ENCODE data around the gene CSRNP3.
"Not testable (repeated sequence)": the region's sequence is repeated elsewhere in the genome, so short reads cannot be mapped to it uniquely, and the experiment has no call there.

The CSRNP3 gene

GRCh38 chr2:165584126-165584654, 114.7 kb downstream of the CSRNP3 start:
- DNase-seq (ENCODE audit: extremely low read depth in 1 of 2, low read depth in 1 of 2), result no peak

- DNase-seq (ENCODE audit: extremely low read depth in 1 of 2, low read depth in 1 of 2), result no peak
Observed at GRCh38 chr2:165586019-165586418, 116.5 kb downstream of the CSRNP3 start.

DNA sequence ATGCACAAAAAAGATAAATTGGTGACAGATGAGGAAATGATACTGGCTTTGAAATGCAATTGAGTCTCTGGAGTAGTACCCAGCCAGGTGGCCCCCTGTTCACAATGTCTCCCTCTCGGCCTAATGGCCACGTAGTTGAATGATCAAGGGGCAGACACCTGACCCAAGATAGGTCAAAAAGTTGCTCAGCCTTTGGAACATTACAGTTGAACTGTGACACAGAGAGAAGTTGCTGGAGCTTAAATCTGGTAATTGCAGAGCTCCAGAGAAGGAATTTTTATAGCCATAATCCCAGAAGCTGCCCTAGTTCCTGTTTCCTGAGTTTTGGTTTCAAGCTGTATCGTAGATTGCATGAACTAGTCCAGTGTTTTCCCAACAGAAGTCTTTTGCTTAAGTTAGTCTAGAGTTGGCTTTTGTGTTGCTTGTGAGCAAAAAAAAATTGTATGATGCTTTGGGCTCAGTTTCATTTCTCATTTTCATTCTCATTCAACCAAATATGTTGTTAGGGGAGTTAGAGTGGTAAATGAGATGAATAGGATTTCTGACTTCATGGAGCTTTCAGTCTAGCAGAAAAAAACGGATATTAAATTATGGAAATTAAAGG, 117.9 kb downstream of the CSRNP3 start:
- DNase-seq (ENCODE audit: extremely low read depth in 1 of 2, low read depth in 1 of 2), result no peak

DNA sequence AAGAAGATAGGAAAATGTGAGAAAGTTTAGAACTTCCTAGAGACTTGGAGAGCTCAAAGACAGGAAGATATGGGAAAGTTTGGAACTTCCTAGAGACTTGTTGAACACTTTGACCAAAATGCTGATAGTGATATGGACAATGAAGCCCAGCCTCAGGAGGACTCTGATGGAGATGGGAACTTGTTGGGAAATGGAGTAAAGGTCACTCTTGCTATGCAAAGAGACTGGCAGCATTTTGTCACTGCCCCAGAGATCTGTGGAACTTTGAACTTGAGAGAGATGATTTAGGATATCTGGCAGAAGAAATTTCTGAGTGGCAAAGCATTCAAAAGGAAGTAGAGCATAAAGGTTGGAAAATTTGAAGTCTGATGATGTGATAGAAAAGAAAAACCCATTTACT, 121.5 kb downstream of the CSRNP3 start:
- DNase-seq (ENCODE audit: extremely low read depth in 1 of 2, low read depth in 1 of 2), result not testable (repeated sequence)

DNA sequence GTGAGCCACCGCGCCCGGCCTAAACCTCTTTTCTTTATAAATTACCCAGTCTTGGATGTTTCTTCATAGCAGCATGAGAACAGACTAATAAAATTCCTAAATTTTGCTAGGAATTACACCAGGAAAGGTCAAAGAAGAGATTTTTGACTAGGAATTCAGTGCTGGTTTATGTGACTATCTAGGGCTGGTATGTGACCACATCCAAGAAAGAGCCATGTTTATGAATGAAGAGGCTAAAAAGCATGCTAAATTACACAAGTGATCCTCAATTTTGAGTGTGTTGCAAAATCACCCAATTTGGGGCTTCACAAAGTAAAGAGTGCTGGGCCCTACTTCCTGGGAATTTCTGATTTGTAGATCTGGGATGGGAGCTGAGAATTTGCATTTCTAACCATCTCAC, 123.6 kb downstream of the CSRNP3 start:
- DNase-seq (ENCODE audit: extremely low read depth in 1 of 2, low read depth in 1 of 2), result no peak

GRCh38 chr2:165594231-165594934, 124.9 kb downstream of the CSRNP3 start:
- no peak for DNase-seq (ENCODE audit: extremely low read depth in 1 of 2, low read depth in 1 of 2)

DNA sequence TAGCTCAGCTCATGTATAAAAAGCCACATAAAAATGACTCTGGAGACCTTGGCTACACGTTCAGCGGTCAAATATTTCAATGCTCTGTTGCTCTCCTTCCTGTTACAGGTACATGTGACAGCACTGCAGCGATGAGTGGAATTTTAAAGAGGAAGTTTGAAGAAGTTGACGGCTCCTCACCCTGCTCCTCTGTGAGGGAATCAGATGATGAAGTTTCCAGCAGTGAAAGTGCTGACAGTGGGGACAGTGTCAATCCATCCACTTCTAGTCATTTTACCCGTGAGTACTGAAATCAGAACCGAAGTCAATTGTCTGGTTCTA, 125.4 kb downstream of the CSRNP3 start:
- no peak for DNase-seq (ENCODE audit: extremely low read depth in 1 of 2, low read depth in 1 of 2)

GRCh38 chr2:165596788-165597187, 127.3 kb downstream of the CSRNP3 start:
- DNase-seq (ENCODE audit: extremely low read depth in 1 of 2, low read depth in 1 of 2), result no peak

DNA sequence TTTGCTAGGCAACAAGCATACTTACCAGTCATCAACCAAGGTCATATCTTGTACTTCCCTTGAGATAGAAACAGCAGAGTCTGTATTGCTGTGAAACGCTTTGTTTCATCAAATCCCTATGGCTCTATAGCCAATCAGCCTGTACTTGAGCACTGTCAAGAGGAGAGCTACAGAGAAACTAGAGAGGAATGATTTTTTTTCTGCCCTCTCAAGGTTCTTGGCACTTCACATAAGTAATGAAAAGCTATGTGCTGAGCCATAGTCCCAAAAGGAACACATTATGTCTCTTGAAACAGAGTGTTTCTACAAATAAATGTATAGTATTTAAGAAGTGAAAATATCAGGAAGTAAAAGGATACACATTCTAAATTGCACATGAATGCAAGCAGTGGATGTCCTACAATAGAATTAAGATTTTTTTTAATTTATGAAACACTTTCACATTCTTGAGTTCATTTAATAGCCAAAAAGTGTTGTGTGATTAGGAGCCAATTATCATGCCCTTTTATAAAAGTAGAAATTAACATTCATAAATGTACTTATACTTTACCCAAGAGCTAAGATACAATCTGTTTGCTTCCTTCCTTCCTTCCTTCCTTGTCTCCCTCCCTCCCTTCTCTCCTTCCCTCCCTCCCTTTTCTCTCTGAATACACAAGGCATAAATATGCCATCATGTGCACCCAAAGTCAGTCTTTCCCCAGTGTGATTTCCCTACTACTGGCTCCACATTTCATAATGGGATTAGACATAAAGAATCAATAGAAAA, 131.8 kb downstream of the CSRNP3 start:
- no peak for DNase-seq (ENCODE audit: extremely low read depth in 1 of 2, low read depth in 1 of 2)

DNA sequence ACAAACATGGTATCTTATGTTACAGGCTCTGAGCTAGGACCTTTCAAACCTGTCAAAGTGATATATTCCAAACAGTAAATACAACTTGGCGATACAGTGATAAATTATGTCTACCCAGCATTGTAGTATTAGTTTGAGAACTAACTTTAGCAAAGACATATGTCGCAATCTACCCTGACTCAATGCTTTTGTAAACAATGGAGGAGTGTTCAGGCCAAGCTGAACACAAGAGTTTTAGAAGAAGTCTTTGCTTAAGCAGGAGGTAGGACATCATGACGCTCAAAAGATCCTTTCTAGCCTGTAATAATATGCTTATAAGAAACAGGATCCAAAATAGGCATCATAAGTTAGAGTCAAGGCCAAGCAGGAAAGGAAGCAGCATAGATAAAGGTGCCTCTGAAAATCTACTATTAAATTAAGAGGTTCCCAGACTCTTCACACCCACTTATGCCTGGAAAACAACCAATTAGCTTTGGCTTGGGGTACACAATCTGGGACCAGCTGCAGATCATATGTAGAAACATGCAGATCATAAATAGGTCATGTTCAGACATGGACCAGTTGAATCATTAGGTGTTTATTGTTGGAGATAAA, 132.5 kb downstream of the CSRNP3 start:
- DNase-seq (ENCODE audit: extremely low read depth in 1 of 2, low read depth in 1 of 2), result no peak

GRCh38 chr2:165609672-165610071, 140.2 kb downstream of the CSRNP3 start:
- DNase-seq (ENCODE audit: extremely low read depth in 1 of 2, low read depth in 1 of 2), result no peak

GRCh38 chr2:165610591-165611029, 141.1 kb downstream of the CSRNP3 start:
- no peak for DNase-seq (ENCODE audit: extremely low read depth in 1 of 2, low read depth in 1 of 2)

DNA sequence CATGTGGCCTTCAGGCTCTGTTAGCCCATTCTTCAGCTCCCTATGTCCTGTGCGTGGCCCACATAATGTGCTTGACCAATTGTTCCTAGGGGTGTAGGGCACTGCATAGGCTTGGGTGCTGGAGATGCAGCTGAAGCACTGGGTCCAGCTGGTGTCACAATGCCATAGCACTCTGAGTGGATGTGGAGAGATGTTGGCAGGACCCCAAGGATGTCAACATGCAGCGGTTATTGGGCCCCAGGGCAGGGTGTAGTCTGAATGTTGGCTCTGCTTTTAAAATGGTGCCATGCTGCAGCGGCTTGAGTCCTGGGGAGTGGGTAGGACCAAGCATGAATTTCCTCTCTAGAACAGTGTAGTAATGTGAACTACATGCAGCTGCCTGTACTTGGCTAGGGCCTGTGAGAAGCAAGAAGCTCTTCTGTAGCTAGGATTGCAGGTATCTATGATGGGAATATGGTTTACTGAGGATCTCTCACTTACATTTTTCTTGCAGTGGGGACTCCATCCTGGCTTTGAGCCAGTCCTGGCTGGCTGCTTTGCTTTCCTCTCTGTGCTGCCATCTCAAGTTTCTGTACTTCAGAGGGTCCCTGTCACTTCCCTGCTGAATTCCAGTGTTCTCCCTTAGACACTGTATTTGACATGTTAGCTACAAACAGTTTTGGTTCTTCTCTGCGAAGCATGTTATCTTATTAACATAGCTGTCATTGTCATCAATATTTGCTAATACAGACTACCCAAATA, 148.4 kb downstream of the CSRNP3 start:
- DNase-seq (ENCODE audit: extremely low read depth in 1 of 2, low read depth in 1 of 2), result no peak

DNA sequence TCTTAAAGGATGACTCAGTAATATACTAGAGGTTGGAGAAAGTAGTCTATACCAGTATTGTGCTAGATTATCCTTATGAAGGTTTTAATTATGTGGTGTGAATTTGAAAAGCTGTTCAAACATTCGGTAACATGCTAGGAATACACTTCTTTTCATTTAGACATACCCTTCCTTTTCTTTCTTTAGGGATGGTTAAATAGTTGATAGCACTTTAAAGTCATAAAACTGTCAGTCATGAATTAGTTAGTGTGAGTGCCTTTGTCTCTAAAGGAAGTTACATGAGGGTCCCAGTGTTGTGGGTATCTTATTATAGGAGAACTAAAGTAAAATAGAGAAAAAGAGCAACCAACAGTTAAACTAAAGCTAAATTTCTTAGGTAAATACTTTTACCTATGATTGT, 149.3 kb downstream of the CSRNP3 start:
- no peak for DNase-seq (ENCODE audit: extremely low read depth in 1 of 2, low read depth in 1 of 2)

DNA sequence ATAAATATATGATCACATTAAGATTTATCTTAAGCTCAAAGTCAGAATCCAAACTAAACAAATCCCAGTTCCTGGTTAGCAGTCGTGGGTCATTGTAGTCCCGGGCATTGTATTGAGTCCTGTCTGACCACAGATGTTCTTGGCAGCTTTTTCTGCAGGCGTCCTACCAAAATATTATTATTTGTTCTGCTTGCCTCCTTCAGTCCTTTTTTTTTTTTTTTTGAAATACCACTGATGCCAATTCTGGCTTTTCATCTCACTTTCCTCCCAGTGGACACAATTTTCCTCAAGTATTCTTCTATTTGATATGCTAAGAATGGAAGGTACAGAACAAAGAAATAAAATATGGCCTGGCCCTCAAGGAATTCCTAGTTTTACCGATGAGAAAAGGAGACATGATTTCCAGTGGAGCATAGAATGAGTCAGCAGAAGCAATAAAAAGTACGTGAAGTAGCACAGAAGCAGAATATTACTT, 151.6 kb downstream of the CSRNP3 start:
- no peak for DNase-seq (ENCODE audit: extremely low read depth in 1 of 2, low read depth in 1 of 2)

DNA sequence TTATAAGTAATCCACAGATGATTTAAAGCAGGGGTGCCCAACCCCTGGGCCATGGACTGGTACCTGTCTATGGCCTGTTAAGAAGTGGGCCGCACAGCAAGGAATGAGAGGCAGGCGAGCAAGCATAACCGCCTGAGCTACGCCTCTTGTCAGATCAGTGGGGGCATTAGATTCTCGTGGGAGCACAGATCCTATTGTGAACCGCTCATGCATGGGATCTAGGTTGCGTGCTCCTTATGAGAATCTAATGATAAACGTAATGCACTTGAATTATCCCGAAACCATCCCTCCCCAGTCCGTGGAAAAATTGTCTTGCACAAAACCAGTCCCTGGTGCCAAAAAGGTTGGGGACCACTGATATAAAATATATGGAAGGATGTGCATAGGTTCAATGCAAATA, 153.7 kb downstream of the CSRNP3 start:
- DNase-seq (ENCODE audit: extremely low read depth in 1 of 2, low read depth in 1 of 2), result no peak

DNA sequence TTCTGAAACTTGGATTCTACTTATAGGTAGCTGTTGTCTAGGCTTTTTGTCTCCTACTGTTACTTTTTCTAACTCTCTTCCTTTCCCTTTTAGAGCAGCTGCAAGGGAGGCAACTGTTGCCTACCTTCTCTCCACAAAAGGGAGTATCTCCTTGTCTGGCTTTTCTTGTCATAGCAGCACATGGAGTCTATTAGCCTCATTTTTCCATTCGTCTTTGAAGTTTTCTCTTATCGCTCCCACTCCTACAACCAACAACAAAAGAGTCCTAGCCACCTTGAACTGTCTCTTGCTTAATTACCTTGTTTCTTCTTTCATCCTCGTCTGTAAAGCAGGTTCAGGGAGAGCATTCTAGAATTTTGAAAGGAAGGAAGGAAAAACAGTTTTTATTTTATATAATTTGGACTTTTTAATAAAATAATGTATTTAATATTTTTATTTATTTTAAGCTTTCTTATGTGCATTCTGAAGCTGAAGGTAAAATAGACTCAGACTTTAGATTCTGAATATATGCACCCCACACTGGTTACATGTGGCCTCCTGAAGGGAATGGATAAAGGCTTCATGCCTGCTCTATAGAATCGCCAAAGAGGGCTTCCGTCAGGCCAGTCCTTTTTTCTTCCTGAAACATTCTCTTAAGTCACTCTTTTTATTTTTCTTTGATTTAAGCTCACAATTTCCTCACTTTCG, 154.4 kb downstream of the CSRNP3 start:
- no peak for DNase-seq (ENCODE audit: extremely low read depth in 1 of 2, low read depth in 1 of 2)

DNA sequence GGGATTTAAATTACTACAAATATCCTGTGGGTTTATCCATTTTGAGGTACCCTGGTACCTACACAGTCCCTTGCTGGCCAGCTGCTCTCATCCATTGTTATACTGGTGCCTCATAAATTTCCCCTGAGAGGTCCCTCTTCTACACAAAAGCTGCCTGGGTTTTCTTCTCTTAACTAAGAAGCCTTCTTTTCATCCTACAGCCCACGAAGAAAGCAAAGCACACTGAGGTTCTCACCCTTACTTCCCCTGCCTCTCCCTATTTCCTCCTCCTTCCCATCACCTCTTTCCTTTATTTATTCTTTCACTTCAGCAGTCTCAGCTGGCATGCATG, 154.9 kb downstream of the CSRNP3 start:
- no peak for DNase-seq (ENCODE audit: extremely low read depth in 1 of 2, low read depth in 1 of 2)

DNA sequence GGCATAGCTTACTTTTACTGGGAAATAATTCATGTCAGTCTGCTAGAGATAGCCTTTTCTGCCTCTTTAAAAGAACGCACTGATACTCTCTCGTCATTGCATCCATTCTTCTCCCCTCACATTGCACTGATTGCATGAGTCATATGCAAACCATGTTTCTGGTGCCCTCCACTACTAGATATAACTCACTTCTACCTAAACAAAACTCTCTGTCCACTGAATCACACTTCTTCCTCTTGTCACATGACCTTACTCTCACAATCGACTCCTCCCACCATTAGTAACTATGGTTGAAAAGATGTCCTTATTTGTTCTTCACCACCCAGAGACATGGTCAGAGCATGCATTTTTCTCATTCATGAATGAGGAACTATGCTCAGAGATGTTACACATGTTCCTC, 158.0 kb downstream of the CSRNP3 start:
- DNase-seq (ENCODE audit: extremely low read depth in 1 of 2, low read depth in 1 of 2), result no peak

DNA sequence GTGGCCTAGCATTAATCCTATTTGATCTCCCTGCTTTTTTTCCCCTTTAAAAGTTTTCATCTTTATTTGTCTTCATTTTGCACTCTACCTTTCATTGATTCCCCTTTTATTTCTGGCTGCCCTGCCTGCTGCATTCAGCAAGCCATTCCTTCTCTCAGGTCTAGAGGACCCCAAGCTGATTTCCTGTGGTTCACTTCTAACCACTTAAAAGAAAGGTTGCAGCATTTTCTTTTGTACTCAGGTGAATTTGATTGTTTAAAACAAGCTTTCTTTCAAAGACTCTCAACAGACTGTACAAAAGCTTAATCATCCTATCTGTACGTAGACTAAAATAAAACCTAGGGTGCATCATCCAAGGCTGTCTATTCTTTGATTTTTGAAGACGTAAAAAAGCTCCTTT, 160.3 kb downstream of the CSRNP3 start:
- no peak for DNase-seq (ENCODE audit: extremely low read depth in 1 of 2, low read depth in 1 of 2)

All from stimulated activated CD8-positive, alpha-beta memory T cell treated with anti-CD3 and anti-CD28 coated beads, Interleukin-7, amount 100 ng/mL, for 48 hours (primary cell).